GM19193 (cell line): ENCODE data around the gene WNK2.

Experiments used
- POLR2A ChIP-seq: IDR thresholded peaks from 4 replicates; pipeline ENCODE4 v1.6.1; 2011; ENCODE audit not compliant: insufficient read depth, insufficient read length; ENCODE audit errors: extremely low read depth

The WNK2 gene

GRCh38 chr9:93292664-93293328 is 108.9 kb downstream of the WNK2 start:
- TF ChIP-seq POLR2A: no peak

GRCh38 chr9:93294011-93294410 is 110.1 kb downstream of the WNK2 start:
- TF ChIP-seq POLR2A: no peak

- TF ChIP-seq POLR2A: no peak
Measured at GRCh38 chr9:93295031-93295430, 111.1 kb downstream of the WNK2 start.

GRCh38 chr9:93295456-93296076 is 111.6 kb downstream of the WNK2 start:
- TF ChIP-seq POLR2A: no peak

GRCh38 chr9:93296889-93297480 is 113.0 kb downstream of the WNK2 start:
- TF ChIP-seq POLR2A: no peak

- no peak for TF ChIP-seq POLR2A
Measured at GRCh38 chr9:93297659-93298497, 113.9 kb downstream of the WNK2 start.

GRCh38 chr9:93298498-93299417 is 114.8 kb downstream of the WNK2 start:
- no peak for TF ChIP-seq POLR2A

GRCh38 chr9:93299418-93300174 is 115.7 kb downstream of the WNK2 start:
- no peak for TF ChIP-seq POLR2A

GRCh38 chr9:93300175-93300572 is 116.2 kb downstream of the WNK2 start:
- no peak for TF ChIP-seq POLR2A

- TF ChIP-seq POLR2A: no peak
Measured at GRCh38 chr9:93300585-93301081, 116.7 kb downstream of the WNK2 start.

- TF ChIP-seq POLR2A: no peak
Measured at GRCh38 chr9:93301291-93301811, 117.4 kb downstream of the WNK2 start.

- no peak for TF ChIP-seq POLR2A
Measured at GRCh38 chr9:93301911-93302541, 118.1 kb downstream of the WNK2 start.
